ENCODE results near the gene EEFSEC. TPM values are rescaled to one million over a fixed set of nuclear protein-coding genes. Genes with fewer than 3 reads are reported as not detected.

The EEFSEC gene
- total RNA-seq, 4 donors from 2014 or later: 25.1 to 43.5 (median 29.5) TPM

GRCh38 chr3:128372281-128372680, 219.0 kb downstream of the EEFSEC start:
- no peaks in the 10 kb centered on the region for H3K27me3 ChIP-seq
- 84 to 94% methylated on average over 5 of the region's 5 CpGs for WGBS, 2 donors
- TF ChIP-seq POLR2A (IDR thresholded peaks at IDR 0.05): no peak
- TF ChIP-seq EP300 (IDR thresholded peaks at IDR 0.05): no peak
- TF ChIP-seq CTCF (IDR thresholded peaks at IDR 0.05): no peak
- no peaks in the 10 kb centered on the region for H3K9me3 ChIP-seq
- peaks cover 0 to 8% (median 0%) of the 10 kb centered on the region in 4 donors for H3K4me1 ChIP-seq
- DNase-seq (ENCODE audit: low spot score in 2 of 2): no peak
- H3K27ac ChIP-seq: no peak overlapping the region
- no peak overlapping the region for H3K4me3 ChIP-seq
- peaks cover 0 to 41% (median 0%) of the 10 kb centered on the region in 3 donors for H3K36me3 ChIP-seq

GRCh38 chr3:128372707-128373533, 219.6 kb downstream of the EEFSEC start:
- Histone ChIP-seq H3K4me1 (peaks cover 0 to 12% (median 0%) of the 10 kb centered on the region in 4 donors), H3K27me3 (no peaks in the 10 kb centered on the region), H3K9me3 (no peaks in the 10 kb centered on the region), H3K36me3 (peaks cover 0 to 36% (median 0%) of the 10 kb centered on the region in 3 donors), H3K27ac (no peak overlapping the region), H3K4me3 (no peak overlapping the region)
- 91 to 93% methylated on average over 10 of the region's 10 CpGs for WGBS, 2 donors
- DNase-seq (ENCODE audit: low spot score in 2 of 2): no peak
- TF ChIP-seq CTCF (IDR thresholded peaks at IDR 0.05) (no peak), POLR2A (IDR thresholded peaks at IDR 0.05) (no peak), EP300 (IDR thresholded peaks at IDR 0.05) (no peak)

- Histone ChIP-seq H3K27ac (no peak overlapping the region), H3K27me3 (no peaks in the 10 kb centered on the region), H3K36me3 (peaks cover 0 to 23% (median 0%) of the 10 kb centered on the region in 3 donors), H3K4me3 (no peak overlapping the region), H3K9me3 (no peaks in the 10 kb centered on the region), H3K4me1 (peaks cover 0 to 16% (median 3%) of the 10 kb centered on the region in 4 donors)
- 80 to 87% methylated on average over 2 of the region's 2 CpGs for WGBS, 2 donors
- DNase-seq (ENCODE audit: low spot score in 2 of 2): no peak
- TF ChIP-seq POLR2A (IDR thresholded peaks at IDR 0.05): no peak
- no peak for TF ChIP-seq EP300 (IDR thresholded peaks at IDR 0.05)
- no peak for TF ChIP-seq CTCF (IDR thresholded peaks at IDR 0.05)
Measured at GRCh38 chr3:128374746-128375445, 221.6 kb downstream of the EEFSEC start.

GRCh38 chr3:128376516-128376915, 223.2 kb downstream of the EEFSEC start:
- no peak overlapping the region for H3K27ac ChIP-seq

More at GRCh38 chr3:128376516-128376915, 223.2 kb downstream of the EEFSEC start:
- no peaks in the 10 kb centered on the region for H3K9me3 ChIP-seq
- H3K36me3 ChIP-seq: peaks cover 0 to 23% (median 0%) of the 10 kb centered on the region in 3 donors
- no peak for DNase-seq (ENCODE audit: low spot score in 2 of 2)
- H3K4me1 ChIP-seq: peaks cover 0 to 21% (median 3%) of the 10 kb centered on the region in 4 donors
- no peak overlapping the region for H3K4me3 ChIP-seq
- no peak for TF ChIP-seq CTCF (IDR thresholded peaks at IDR 0.05)
- H3K27me3 ChIP-seq: no peaks in the 10 kb centered on the region
